OCI-LY3 (cell line): Measurements from ENCODE around the gene HNRNPA1L2.
"Not testable (repeated sequence)": the region's sequence is repeated elsewhere in the genome, so short reads cannot be mapped to it uniquely, and the experiment has no call there.

ENCODE experiments used
- H2AFZ ChIP-seq: fragments of 200-600, 300-600 bp; shearing (Covaris generic); 2 replicates; pipeline ENCODE4 v1.6.0; 2014; ENCODE audit warnings: antibody characterized with exemption, low read depth, low read length
- H3K27ac ChIP-seq: fragments of 200-600, 300-600 bp; sonication (generic); 2 replicates; pipeline ENCODE4 v1.5.1; 2014; ENCODE audit warnings: mild to moderate bottlenecking, low read length, moderate library complexity, mixed read lengths
- H3K27me3 ChIP-seq: fragments of 200-600, 300-600 bp; sonication (generic); 2 replicates; pipeline ENCODE4 v1.6.1; 2014; ENCODE audit warnings: low read depth, low read length, mixed read lengths
- H3K36me3 ChIP-seq: fragments of 200-600, 300-600 bp; sonication (generic); replicated peaks from 2 replicates; pipeline ENCODE3; 2014; ENCODE audit warnings: low read depth, low read length, mixed read lengths
- H3K4me1 ChIP-seq: fragments of 300-600, 200-600 bp; sonication (generic); 2 replicates; pipeline ENCODE4 v1.6.1; 2014; ENCODE audit warnings: low read length, mixed read lengths
- H3K4me2 ChIP-seq: fragments of 200-600, 300-600 bp; sonication (generic); 2 replicates; pipeline ENCODE4 v1.6.1; 2014; ENCODE audit warnings: low read length, mixed read lengths
- H3K4me3 ChIP-seq: fragments of 300-600, 200-600 bp; sonication (generic); 2 replicates; pipeline ENCODE4 v1.5.1; 2014; ENCODE audit warnings: antibody characterized with exemption, mild to moderate bottlenecking, low read length, moderate library complexity
- H3K79me2 ChIP-seq: fragments of 300-600, 200-600 bp; shearing (Covaris generic); 2 replicates; pipeline ENCODE4 v1.6.1; 2014; ENCODE audit warnings: mild to moderate bottlenecking, low read length, mixed read lengths
- H3K9ac ChIP-seq: fragments of 300-600, 200-600 bp; shearing (Covaris generic); 2 replicates; pipeline ENCODE4 v1.6.0; 2014; ENCODE audit warnings: mild to moderate bottlenecking, low read length, moderate library complexity
- H3K9me3 ChIP-seq: fragments of 200-600, 300-600 bp; shearing (Covaris generic); 2 replicates; pipeline ENCODE4 v1.6.1; 2014; ENCODE audit warnings: low read length, mixed read lengths; ENCODE audit not compliant: insufficient read depth
- H4K20me1 ChIP-seq: fragments of 200-600, 300-600 bp; sonication (generic); 2 replicates; pipeline ENCODE4 v1.6.1; 2016; ENCODE audit warnings: low read length, mixed read lengths; ENCODE audit not compliant: insufficient read depth
- CTCF ChIP-seq: fragments of 200-600, 300-600 bp; sonication (generic); IDR thresholded peaks from 2 replicates; pipeline ENCODE4 v1.5.1; 2014; ENCODE audit warnings: antibody characterized with exemption, low read length, low read depth
- EZH2phosphoT487 ChIP-seq: fragments of 200-600 bp; shearing (Covaris generic); IDR thresholded peaks from 2 replicates; pipeline ENCODE4 v1.6.1; 2018; ENCODE audit warnings: antibody characterized with exemption, mixed run types, low read depth

The HNRNPA1L2 gene

GRCh38 chr13:52669677-52670076 is 27.4 kb downstream of the HNRNPA1L2 start:
- no peak overlapping the region for H3K4me2 ChIP-seq
- H2AFZ ChIP-seq, result no peak overlapping the region
- no peaks in the 10 kb centered on the region for H4K20me1 ChIP-seq
- TF ChIP-seq CTCF, result no peak; the same call in 1 of the 2 replicates
- TF ChIP-seq EZH2phosphoT487, result no peak
- H3K36me3 ChIP-seq, result peaks cover 19% of the 10 kb centered on the region
- H3K9ac ChIP-seq, result no peak overlapping the region
- no peaks in the 10 kb centered on the region for H3K9me3 ChIP-seq
- H3K79me2 ChIP-seq, result no peaks in the 10 kb centered on the region
- H3K27ac ChIP-seq, result no peak overlapping the region
- no peaks in the 10 kb centered on the region for H3K4me1 ChIP-seq
- H3K27me3 ChIP-seq, result no peaks in the 10 kb centered on the region
- no peak overlapping the region for H3K4me3 ChIP-seq

GRCh38 chr13:52670726-52671125 is 28.5 kb downstream of the HNRNPA1L2 start:
- Histone ChIP-seq H3K27ac (no peak overlapping the region), H3K4me1 (no peaks in the 10 kb centered on the region), H3K4me3 (no peak overlapping the region), H3K4me2 (no peak overlapping the region), H3K9me3 (no peaks in the 10 kb centered on the region), H3K9ac (no peak overlapping the region), H2AFZ (no peak overlapping the region), H3K36me3 (peaks cover 12% of the 10 kb centered on the region), H3K79me2 (no peaks in the 10 kb centered on the region), H4K20me1 (no peaks in the 10 kb centered on the region), H3K27me3 (no peaks in the 10 kb centered on the region)
- TF ChIP-seq EZH2phosphoT487, result no peak
- no peak for TF ChIP-seq CTCF

GRCh38 chr13:52673465-52673864 is 31.2 kb downstream of the HNRNPA1L2 start:
- Histone ChIP-seq H3K4me2 (no peak overlapping the region), H2AFZ (no peak overlapping the region), H3K27ac (no peak overlapping the region), H4K20me1 (no peaks in the 10 kb centered on the region), H3K36me3 (peaks cover 11% of the 10 kb centered on the region), H3K4me3 (no peak overlapping the region), H3K9ac (no peak overlapping the region), H3K27me3 (no peaks in the 10 kb centered on the region), H3K79me2 (no peaks in the 10 kb centered on the region), H3K4me1 (no peaks in the 10 kb centered on the region), H3K9me3 (no peaks in the 10 kb centered on the region)
- TF ChIP-seq EZH2phosphoT487 (no peak), CTCF (no peak)

- TF ChIP-seq EZH2phosphoT487 (no peak), CTCF (no peak)
- peaks cover 24% of the 10 kb centered on the region for H3K36me3 ChIP-seq
- no peaks in the 10 kb centered on the region for H3K4me1 ChIP-seq
- H2AFZ ChIP-seq, result no peak overlapping the region
- H3K4me2 ChIP-seq, result no peak overlapping the region
- H3K79me2 ChIP-seq, result no peaks in the 10 kb centered on the region
- H3K4me3 ChIP-seq, result no peak overlapping the region
- H3K9ac ChIP-seq, result no peak overlapping the region
- H4K20me1 ChIP-seq, result no peaks in the 10 kb centered on the region
- no peak overlapping the region for H3K27ac ChIP-seq
- no peaks in the 10 kb centered on the region for H3K27me3 ChIP-seq
- no peaks in the 10 kb centered on the region for H3K9me3 ChIP-seq
Observed at GRCh38 chr13:52677823-52678222, 35.6 kb downstream of the HNRNPA1L2 start.

GRCh38 chr13:52685806-52686205 is 43.6 kb downstream of the HNRNPA1L2 start:
- not testable (repeated sequence) for H3K4me1 ChIP-seq, H3K4me2 ChIP-seq, H2AFZ ChIP-seq, H3K9ac ChIP-seq, H4K20me1 ChIP-seq, H3K27ac ChIP-seq, H3K4me3 ChIP-seq, H3K79me2 ChIP-seq, H3K9me3 ChIP-seq, H3K27me3 ChIP-seq
- peaks cover 33% of the 10 kb centered on the region for H3K36me3 ChIP-seq
